ENCODE results near the gene SPI1.

SPI1 gene

DNA sequence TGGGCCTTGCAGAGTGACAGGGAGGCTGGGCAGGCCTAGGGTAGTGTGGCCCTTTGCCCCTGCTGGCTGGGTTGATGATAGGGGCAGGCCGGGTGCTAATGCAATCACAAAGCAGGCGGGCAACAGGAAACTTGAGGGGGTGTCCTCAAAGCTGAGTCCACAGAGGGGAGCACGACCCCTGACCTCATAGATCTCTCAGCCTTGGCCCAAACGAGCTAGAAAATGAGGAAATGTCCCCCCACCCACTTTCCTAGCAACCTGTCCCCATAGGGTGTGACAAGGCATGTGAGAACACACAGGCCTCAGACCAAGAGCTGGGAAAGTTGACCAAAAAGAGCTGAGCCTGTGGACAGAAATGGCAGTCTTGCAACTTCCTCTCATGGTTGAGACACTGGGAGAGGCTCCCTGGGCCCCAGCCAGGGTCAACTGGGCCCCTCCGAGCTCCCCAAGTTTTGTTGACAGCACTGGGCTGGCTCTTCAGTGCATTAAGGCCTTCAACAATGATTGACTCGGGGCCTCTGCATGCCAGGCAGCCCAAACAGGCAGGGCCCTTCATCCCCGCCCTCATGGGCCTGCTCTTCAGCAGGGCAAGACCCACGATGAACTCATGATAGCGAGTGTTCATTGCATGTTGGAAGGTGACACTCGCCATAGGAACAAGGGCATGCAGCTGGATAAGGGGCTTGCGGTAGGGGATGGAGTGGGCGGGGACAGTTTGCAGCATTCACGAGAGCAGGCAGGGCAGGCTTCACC, 9.8 kb upstream of the SPI1 start:
- no peak for DNase-seq

DNA sequence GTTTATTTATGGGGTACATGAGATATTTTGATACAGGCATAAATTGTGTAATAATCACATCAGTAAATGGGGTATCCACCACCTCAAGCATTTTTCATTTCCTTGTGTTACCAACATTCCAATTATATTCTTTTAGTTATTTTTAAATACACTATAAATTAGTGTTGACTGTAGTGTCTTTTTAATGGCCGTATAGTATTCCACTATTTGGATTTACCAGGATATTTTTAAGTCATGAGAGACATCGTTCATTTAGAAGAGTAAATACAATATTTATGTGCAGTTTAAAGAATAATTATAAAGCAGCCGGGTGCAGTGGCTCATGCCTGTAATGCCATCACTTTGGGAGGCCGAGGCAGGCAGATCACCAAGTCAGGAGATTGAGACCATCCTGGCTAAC, 6.2 kb upstream of the SPI1 start:
- no peak for DNase-seq

DNA sequence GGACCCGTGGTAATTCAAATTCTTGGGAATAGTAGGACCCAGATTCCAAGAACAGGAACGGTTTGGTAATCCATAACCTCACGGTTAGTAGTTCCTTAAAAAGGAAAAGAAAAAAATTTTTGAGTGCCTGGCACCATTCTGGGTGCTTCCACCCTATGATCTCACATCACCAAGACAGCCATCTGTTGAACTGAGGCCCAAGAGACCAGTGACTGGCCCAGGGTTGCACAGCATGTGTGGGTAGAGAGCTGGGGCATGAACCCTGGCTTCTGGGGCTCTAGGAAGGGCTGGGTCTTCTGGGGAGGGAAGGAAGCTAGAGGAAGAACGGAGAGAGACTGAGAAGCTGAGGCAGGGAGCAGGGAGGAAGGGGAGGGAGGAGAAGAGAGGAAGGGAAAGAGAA, 4.7 kb upstream of the SPI1 start:
- no peak for DNase-seq

DNA sequence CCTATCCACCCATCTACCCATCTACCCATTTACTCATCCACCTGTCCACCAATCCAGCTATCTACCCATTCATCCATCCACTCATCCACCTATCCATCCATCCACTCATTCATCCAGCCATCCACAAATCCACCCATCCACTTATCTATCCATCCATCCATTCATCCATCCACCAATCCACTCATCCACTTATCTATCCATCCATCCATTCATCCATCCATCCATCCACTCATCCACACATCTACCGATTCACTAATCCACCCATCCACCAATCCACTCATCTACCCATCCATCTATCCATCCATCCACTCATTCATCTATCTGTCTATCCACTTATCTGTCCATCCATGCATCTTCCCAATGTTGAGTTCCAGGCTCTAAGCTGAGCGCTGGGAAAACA, 1.7 kb upstream of the SPI1 start:
- no peak for DNase-seq

DNA sequence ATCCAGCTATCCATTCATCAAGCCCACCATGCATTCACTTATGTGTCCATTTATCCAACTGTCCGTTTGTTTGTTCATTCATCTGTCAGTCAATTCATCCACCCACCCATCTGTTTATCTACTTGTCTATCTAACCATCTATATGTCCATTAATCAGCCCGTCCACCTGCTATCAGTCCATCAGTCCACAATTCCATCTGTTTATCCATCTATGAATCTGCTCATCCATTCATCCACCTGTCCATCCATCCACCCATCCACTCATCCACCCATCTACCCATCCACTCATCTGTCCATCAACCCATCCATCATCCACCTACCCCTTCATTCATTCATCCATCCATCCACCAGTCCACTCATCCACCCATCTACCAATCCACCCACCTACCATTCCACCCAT, 970 bp upstream of the SPI1 start:
- no peak for DNase-seq

DNA sequence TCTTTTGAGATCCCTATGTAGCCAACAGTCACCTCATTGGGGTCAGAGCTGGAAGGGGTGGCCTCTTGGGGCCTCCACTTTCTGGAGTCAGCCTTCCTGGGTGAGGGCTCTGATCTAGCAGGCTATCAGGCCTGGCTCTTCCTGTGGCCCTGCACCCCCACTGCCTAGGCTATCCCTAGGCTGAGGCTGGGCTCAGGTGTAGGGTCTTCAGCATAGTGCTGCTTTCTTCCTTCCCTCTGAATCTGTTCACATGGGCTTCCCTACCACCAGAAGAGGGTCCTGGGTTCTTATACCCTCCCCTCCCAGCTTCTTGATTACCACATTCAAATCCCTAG, 456 bp upstream of the SPI1 start:
- DNase-seq = no peak

DNA sequence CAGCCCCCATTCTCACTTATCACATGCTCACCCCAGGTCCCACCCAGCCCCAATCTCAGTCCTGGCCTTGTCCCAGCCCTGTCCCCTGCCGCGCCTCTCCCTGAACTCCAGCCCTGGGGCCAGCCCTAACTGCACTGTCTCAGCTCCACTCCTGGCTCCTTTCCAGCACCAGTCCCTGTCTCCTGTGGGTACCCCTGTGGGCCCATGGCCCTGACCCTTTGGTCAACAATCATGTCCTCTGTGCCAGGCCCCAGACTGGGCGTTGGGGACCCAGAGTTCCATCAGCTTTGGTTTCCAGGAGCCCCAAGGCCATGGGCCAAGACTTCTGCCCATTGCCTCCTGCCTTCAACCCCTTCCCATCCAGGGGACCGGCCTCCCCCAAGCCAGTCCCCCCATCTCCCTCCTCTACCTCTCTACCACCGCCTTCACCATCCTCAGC, 757 bp downstream of the SPI1 start:
- DNase-seq = no peak

DNA sequence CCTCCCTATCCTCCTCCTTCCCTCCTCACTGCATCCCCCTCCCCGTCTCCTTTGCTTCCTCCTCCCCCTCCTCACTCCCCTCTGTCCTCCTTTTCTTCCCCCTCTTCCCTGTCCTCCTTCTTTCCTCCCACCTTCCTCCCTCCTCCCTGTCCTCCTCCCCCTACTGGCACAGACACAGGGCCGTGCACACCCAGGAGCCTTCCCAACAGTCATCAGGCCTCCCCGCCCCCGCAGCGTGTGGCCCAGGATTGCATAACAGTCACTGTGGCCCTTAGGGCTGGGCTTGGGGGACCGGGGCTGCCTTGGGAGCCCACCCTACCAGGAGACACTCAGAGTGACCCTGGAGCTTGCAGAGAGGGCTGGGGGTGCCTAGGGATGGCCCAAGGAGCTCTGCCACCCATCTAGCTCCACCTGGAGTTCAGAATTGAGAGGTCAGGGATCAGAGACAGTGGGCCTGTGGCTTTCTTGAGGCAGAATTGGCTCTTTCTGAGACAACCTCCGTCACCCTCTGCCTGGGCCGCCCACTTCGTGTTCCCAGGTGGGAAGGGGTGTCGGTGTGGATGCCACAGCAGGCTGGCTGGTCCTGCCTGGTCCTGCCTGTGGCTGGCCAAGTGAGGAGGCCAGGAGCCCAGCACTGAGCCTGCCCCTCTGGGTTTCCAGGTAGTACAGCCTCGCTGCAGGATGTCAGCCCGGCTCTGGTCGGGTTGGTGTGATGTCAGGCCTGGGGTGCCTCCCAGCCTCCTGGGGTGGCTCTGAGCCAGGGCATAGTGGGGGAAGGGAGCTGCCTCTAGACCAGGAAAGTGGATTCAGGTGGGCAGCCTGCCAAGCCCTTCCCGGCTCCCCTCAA, 1.6 kb downstream of the SPI1 start:
- no peak for DNase-seq

DNA sequence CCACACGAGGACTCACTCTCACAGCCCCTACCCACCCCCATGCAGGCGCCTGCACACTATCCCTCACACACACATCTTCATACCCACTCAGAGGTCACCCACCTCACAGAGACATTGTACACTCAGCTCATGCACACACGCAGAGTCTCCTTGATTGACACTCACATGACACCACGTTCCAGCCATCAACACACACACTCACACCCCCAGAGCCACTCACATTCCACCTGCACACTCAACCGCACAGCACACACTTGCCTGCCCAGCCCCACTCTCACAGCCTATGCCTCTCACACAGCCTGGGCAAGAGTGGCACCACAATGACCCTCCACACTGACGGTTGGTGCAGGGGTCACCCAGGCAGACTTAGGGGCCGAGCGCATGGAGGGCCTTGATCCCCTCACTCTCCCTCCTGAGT, 2.2 kb downstream of the SPI1 start:
- no peak for DNase-seq

DNA sequence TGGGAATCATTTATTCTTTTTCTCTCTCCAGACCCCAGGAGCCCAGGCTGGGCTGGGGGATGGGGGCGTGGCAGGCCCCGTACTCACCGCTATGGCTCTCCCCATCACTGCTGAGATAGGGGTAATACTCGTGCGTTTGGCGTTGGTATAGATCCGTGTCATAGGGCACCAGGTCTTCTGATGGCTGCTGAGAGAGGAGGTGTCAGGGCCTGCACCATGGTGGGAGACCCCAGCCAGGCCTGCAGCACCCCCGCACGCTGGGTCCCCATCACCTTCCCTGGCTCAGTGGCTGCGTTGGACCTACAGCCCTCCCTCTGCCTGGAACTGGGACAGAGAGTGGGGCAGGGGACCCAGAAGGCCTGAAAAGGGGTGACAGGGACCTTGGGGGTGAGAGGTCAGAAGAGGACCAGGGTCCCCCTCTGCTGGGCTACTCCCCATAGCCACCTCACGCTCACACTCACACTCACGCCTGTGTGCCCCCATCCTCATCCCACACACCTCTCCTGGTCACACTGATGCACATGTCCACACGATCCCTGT, 2.7 kb downstream of the SPI1 start:
- DNase-seq = no peak

DNA sequence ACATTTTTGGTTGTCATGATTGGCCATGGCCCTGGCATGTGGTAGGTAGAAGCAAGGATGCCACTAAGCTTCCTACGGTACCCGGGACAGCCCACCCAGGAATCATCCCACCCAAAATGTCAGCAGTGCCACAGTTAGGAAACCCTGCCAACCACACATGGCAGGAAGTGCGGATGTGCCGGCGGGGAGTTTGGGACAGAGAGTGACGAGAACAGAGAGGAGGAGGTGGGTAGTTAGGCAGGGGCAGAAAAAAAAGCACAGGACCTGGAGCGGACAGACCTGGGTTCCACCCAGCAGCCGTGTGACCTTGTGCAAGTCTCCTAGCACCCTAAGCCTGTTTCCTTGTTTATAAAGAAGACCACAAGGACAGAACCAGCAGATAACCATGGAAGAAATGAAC, 3.3 kb downstream of the SPI1 start:
- no peak for DNase-seq

DNA sequence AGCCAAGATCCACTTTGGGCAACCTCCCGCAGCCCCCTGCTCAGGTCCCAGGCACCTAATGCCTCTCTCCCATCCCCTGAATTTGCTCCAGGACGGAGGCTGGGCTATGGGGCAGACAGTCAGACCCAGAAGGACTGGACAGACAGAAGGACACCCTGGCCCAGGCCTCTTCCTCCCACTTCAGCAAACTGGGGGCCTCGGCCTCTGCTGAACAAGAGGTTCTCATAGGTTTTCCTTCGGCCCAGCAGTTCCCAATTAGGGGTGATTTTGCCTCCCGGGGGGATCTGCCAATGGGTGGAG, 3.7 kb downstream of the SPI1 start:
- DNase-seq = no peak

DNA sequence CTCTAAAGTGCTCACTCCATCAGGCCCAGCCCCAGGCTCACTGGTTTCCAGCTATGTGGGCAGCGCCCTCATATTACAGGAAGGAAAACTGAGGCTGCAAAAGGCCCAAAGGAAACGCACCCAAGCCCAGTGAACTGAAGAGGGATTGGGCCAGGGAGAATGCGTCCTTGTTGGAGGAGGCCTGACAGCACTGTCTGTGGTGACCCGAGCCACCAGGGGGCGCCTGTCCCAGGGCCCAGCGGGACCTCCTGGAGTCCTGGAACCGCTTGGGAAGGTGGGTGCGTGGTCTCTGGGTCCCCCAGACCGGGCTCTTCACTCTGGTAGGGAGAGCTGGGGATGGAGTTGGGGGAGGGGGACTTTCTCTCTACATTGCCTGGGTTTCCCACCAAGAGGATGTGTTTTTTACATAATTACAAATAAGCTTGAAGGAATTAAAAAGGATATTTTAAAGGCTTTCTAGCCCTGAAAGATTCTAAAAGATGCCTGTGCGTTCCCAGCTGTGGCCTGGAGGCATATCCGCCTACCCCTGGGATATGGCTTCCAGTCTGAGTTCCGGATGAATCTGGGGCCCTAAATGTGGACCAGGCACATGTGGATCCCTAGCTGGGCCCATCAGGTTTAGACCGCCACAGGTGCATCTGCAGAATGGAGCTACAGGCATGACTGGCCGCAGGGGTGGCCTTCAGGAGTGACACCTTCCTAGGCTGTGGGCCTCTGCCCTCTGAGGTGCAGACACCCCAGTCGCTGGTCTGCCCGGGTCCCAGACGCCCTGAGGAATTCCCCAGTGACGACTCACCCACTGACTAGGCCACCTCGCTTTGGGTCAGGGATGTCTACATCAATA, 4.2 kb downstream of the SPI1 start:
- DNase-seq = peak; percentile 27

DNA sequence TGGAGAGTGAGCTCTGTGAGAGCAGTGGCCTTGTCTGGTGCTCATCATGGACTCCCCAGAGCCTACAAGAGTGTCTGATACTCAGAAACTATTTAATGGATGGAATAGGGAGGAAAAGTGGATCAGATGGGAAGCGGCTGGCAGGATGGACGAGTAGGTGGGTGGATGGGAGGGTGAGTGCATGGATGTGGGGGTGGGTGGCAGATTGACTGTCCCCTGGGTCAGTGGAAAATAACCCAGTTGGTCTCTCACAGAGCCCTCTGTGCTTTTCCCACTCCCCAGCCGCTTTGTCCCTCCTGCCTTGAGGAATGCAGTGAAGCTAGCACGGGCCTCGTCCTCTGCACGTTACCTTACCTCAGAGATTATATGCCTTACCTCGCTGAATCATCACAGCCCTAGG, 5.9 kb downstream of the SPI1 start:
- no peak for DNase-seq

DNA sequence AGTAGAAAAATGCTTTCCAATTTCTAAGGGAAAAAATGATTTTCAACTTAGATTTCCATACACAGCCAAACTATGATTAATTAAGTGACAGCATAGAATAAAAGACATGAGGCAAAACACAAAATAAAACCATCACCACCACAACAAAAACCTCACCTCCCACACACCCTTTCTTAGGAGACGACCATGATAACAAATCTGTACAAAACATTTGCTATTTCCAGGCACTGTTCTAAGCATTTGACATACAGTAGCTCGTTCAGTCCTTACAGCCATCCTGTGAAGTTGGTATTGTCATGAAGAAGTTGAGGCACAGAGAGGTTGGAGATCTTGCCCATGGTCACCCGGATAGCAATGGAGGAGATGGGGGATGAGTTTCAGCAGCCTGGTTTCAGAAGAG, 8.7 kb downstream of the SPI1 start:
- DNase-seq = no peak

DNA sequence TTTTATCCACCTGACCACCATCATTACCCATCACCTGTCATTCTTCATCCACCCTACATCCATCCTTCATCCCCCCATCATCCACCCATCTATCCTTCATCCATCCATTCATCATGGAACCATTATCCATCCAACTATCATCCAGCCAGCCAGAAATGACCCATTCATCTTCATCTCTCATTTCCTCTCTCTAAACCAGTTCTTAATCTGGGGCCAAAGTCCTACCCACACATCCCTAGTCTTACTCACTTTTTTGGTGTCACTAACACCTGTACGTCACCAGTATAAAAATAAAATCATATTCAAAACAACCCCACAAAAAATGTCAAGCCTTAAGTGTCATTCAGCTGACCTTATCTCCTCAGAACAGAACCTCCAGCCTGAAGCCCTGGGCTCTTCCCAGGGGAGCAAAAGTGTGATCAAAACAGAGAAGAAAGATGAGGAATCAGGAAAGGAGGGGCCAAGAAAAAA, 12.3 kb downstream of the SPI1 start:
- no peak for DNase-seq

DNA sequence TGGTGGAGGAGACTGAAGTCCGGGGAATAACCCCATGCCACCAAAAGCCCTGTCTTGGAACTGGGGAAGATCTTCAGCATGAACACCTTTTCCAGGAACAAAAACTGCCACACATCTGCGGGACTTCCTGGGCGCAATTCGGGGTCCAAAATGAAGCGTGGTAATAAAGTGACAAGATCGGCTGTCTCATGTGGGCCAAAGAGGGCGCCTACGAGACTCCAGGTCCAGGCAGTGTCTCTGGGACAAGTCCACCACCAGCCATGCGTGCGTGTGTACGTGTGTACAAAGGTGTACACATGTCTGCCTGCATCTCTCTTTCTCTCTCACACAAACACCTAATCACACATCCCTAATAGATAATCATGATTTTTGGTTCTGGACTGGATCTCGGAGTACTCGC, 16.9 kb downstream of the SPI1 start:
- DNase-seq = no peak

DNA sequence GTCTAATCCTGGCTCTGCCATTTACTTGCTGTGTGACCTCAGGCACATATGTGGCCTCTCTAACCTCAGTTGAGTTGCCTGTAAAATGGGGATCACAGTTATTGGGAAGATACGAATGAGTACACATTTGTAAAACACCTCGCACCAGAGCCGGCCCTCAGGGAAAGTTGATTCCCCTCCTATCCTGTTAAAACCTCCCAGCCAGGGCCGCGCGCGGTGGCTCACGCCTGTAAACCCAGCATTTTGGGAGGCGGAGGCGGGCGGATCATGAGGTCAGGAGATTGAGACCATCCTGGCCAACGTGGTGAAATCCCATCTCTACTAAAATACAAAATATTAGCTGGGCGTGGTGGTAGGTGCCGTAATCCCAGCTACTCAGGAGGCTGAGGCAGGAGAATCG, 18.0 kb downstream of the SPI1 start:
- no peak for DNase-seq

DNA sequence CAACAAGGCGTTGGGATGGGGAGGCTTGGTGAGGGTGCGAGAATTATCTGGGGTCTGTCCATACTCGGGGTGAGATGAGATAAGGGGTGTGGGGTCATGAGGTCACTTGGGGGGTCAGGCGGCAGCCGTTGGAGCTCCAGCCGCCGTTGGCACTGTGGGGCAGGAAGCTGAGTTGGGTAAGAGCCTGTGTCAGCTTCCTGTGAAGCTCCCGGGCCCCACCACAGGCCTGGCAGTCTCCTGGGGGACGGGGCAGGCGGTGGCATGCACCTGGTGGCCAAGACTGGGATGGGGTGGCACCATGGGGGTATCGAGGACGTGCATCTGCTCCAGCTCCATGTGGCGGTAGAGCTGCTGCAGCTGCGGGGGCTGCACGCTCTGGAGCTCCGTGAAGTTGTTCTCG, 18.8 kb downstream of the SPI1 start:
- no peak for DNase-seq

DNA sequence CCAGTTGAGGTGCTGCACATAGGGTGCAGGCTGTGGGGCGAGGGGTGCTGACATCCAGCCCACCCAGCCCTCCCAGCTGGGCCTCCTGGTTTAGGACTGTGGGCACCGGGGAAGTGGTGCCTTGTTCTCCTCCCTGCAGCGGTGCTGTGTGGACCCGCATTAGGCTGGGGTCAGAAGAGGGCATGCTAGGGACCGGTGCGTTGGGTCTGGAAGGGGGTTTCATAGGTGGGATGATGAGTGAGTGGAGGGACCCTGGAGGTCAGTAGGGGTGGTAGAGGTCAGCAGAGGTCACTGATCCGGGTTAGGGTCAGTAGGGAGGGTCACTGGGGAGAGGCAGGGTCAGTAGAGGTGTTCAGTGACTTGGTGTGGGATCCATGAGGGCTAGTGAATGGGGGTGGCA, 19.2 kb downstream of the SPI1 start:
- DNase-seq = no peak

DNA sequence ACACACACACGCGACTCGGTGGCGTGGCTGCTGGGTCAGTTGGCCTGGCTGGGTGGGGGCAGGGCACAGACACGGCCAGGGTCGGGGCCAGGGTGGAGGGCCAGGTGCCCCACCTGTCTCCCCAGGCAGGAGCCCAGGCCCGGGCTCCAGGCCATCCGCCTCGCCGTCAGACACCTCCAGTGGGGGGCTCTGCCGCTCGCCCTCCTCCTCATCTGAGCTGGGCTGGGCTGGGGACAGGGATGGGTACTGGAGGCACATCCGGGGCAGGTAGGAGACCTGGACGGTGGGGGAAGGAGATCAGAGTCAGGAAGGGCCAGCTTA, 19.7 kb downstream of the SPI1 start:
- no peak for DNase-seq

DNA sequence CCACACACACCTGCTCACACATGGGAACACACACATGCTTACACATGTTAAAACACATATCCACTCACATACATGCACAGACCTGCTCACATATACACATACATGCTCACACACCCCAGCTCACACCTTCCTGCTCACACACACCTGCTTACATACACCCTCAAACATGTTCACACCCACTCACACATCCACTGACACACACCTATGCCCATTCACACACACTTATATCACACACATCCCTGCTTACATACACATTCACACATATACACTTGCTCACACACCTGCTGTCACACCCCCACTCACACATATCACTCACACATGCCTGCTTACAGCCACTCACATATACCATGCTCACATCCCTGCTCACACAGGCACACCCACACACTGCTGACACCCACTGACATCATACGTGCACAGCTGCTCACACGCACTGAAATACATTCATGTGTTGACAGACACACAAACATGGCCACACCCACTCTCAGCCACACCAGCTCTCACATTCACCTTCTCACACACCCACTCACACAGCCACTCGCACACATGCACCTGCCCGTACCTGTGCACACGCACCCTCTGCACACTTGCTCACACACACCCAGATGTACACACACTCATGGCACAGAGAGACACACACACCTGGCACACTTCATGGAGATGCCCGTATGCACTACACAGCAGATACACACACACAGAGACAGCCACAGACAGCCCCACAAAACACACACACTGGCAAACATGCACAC, 20.2 kb downstream of the SPI1 start:
- no peak for DNase-seq

DNA sequence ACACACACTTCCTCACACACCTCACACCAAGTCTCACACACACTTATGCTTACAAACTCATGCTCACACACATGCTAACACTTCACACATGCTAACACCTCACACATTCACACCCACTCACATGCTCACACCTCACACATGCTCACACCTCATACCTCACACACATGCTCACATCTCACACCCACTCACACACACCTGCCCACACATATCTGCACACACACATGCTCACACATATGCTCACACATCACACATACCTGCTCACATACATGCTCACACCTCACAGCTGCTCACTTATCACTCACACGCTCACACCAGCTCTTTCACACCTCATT, 21.4 kb downstream of the SPI1 start:
- DNase-seq = no peak
